WTC11 (cell line): ENCODE measurements around the gene ADCY2. TPM values are rescaled to one million over a fixed set of nuclear protein-coding genes. Genes with fewer than 3 reads are reported as not detected.

ENCODE experiments used
- ATAC-seq: fragments of 200-7000 bp; cut with Tn5 transposase; 2 replicates; pipeline ENCODE4 v1.10.0; 2021; ENCODE audit warnings: mild to moderate bottlenecking, moderate library complexity
- CTCF ChIA-PET: fragments of 300-600 bp; sonication (Branson Sonifier 250); formaldehyde crosslinking; loops from one replicate; lab custom pipeline; 2021; ENCODE audit warnings: antibody characterized with exemption; lab: Charles Lee
- POLR2A ChIA-PET: fragments of 350-600 bp; sonication (Branson Sonifier 250); formaldehyde crosslinking; loops from one replicate; lab custom pipeline; 2021; ENCODE audit warnings: antibody characterized with exemption; lab: Charles Lee
- DNase-seq: peaks from one replicate; pipeline ENCODE4 v3.0.0; 2021; ENCODE audit warnings: low spot score
- H3K27ac Mint-ChIP-seq: 2 replicates; pipeline ENCODE4 v1.8.0; 2021; ENCODE audit warnings: mixed read lengths
- H3K27me3 Mint-ChIP-seq: 2 replicates; pipeline ENCODE4 v1.8.0; 2021; ENCODE audit warnings: low read depth, mild to moderate bottlenecking, moderate library complexity, mixed read lengths
- H3K36me3 Mint-ChIP-seq: 2 replicates; pipeline ENCODE4 v1.8.0; 2021; ENCODE audit warnings: mixed read lengths
- H3K4me1 Mint-ChIP-seq: 2 replicates; pipeline ENCODE4 v1.8.0; 2022; ENCODE audit warnings: mixed read lengths
- H3K4me3 Mint-ChIP-seq: 2 replicates; pipeline ENCODE4 v1.8.0; 2021; ENCODE audit warnings: mild to moderate bottlenecking, moderate library complexity, mixed read lengths
- H3K9me3 Mint-ChIP-seq: 2 replicates; pipeline ENCODE4 v1.8.0; 2021; ENCODE audit warnings: mixed read lengths
- CBFB ChIP-seq: sonication (generic); formaldehyde crosslinking; IDR thresholded peaks from 2 replicates; pipeline ENCODE4 v1.8.1; 2022; ENCODE audit warnings: mild to moderate bottlenecking, low read depth, missing genetic modification reagents
- ESRRA ChIP-seq: sonication (generic); formaldehyde crosslinking; IDR thresholded peaks from 2 replicates; pipeline ENCODE4 v1.8.1; 2022; ENCODE audit warnings: mild to moderate bottlenecking, missing genetic modification reagents, borderline replicate concordance
- ETV6 ChIP-seq: sonication (generic); formaldehyde crosslinking; IDR thresholded peaks from 2 replicates; pipeline ENCODE4 v1.8.1; 2022; ENCODE audit warnings: mild to moderate bottlenecking, missing genetic modification reagents
- JAZF1 ChIP-seq: fragments of 250-450 bp; sonication (Bioruptor Pico); IDR thresholded peaks from 2 replicates; pipeline ENCODE4 v1.9.0; 2021; ENCODE audit warnings: moderate library complexity, mild to moderate bottlenecking, inconsistent platforms
- JUN ChIP-seq: sonication (generic); formaldehyde crosslinking; IDR thresholded peaks from 2 replicates; pipeline ENCODE4 v1.8.0; 2023; ENCODE audit warnings: mild to moderate bottlenecking, missing genetic modification reagents
- TCF7 ChIP-seq: sonication (generic); formaldehyde crosslinking; IDR thresholded peaks from 2 replicates; pipeline ENCODE4 v1.8.0; 2022; ENCODE audit warnings: mild to moderate bottlenecking, low read depth, missing genetic modification reagents, moderate library complexity
- TEAD1 ChIP-seq: sonication (generic); formaldehyde crosslinking; IDR thresholded peaks from 2 replicates; pipeline ENCODE4 v1.8.0; 2022; ENCODE audit warnings: mild to moderate bottlenecking, missing genetic modification reagents
- total RNA-seq: library from RNA; stranded (reverse); gene quantifications from 3 replicates; pipeline ENCODE4 v1.2.3, GENCODE V29; 2021
- TF ChIP-seq, protein P1 (sequence below): fragments of 250-450 bp; sonication (Bioruptor Pico); conservative IDR thresholded peaks from 2 replicates; pipeline ENCODE4 v1.9.0; 2021; ENCODE audit warnings: mild to moderate bottlenecking
- TF ChIP-seq, protein P2 (sequence below): sonication (generic); formaldehyde crosslinking; IDR thresholded peaks from 2 replicates; pipeline ENCODE4 v1.8.0; 2022; ENCODE audit warnings: mild to moderate bottlenecking, missing genetic modification reagents
- TF ChIP-seq, protein P3 (sequence below): sonication (generic); formaldehyde crosslinking; IDR thresholded peaks from 2 replicates; pipeline ENCODE4 v1.8.1; 2022; ENCODE audit warnings: mild to moderate bottlenecking, missing genetic modification reagents, moderate library complexity, borderline replicate concordance
- TF ChIP-seq, protein P4 (sequence below): sonication (generic); formaldehyde crosslinking; IDR thresholded peaks from 2 replicates; pipeline ENCODE4 v1.8.1; 2023; ENCODE audit warnings: mild to moderate bottlenecking, missing genetic modification reagents
- TF ChIP-seq, protein P5 (sequence below): fragments of 250-450 bp; sonication (Bioruptor Pico); IDR thresholded peaks from 2 replicates; pipeline ENCODE4 v2.1.2; 2022; ENCODE audit warnings: mild to moderate bottlenecking, moderate library complexity
- TF ChIP-seq, protein P6 (sequence below): sonication (generic); formaldehyde crosslinking; IDR thresholded peaks from 2 replicates; pipeline ENCODE4 v1.8.1; 2022; ENCODE audit warnings: missing genetic modification reagents, borderline replicate concordance
- TF ChIP-seq, protein P7 (sequence below): sonication (generic); formaldehyde crosslinking; IDR thresholded peaks from 2 replicates; pipeline ENCODE4 v1.8.1; 2022; ENCODE audit warnings: low read depth, mild to moderate bottlenecking, moderate library complexity, missing genetic modification reagents, borderline replicate concordance

Gene ADCY2
- total RNA-seq, 1 experiment from 2014 or later: 142 TPM

DNA sequence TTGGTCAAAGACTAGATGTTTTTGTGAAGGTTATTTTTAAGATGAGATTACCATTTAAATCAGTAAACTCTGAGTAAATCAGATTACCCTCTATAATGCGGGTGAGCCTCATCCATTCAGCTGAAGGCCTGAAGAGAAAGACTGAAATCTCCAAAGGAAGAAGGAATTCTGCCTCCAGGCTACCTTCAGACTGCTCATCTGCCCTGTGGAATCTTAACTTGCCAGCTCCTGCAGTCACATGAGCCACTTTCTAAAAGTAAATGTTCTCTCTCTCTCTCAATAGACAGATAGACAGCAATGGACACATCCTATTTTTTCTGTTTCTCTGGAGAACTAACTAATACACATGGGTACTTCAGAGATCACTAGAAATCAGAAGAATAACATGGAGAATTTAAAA lies 272.2 kb downstream of the ADCY2 start (continued):
- TF ChIP-seq, protein P1, sequence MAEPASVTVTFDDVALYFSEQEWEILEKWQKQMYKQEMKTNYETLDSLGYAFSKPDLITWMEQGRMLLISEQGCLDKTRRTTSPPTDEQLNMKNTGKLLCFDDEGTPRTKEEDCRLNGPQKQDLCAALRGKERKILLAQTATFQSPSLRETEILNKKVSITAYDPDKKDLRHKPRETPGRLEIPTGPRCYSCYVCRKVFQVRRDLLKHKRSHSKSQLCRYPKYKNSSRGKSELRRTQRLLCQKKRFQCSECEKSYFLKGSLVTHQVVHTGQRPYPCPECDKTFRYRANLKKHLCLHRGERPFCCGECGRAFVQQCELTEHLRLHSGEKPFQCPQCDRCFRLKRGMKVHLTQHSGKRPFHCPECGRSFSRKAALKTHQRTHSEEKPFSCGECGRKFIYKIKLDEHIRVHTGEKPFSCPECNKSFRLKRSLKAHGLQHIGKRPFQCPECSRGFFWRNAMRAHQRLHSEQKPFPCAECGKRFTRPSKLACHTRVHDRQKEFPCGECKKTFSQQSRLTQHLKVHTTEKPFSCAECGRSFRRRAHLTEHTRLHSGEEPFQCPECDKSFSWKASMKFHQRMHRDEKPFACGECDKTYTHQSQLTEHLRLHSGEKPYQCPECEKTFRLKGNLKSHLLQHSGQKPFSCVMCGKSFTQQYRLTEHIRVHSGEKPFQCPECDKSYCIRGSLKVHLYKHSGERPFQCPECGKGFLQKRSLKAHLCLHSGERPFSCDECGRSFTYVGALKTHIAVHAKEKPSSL (CRISPR knock-in tag): no peak

DNA sequence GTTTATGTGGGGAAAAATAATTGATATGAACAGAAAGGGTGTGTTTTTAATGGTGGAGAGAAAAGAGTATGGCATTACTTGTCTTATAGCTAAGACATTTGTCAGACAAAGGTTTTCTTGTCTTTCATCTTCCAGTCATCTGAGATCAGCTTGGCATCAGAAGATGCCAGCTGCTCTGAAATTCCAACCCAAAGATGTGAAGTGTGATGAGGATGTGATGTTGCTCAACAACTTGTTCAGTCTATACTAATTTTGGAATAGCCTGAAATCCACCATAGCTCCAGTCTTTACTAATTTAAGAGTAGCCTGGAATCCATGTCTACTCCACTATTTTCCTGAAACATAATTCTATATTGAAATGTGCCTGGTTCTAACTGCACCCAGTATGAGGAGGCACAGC lies 272.7 kb downstream of the ADCY2 start:
- peaks cover 39% of the 10 kb centered on the region for H3K4me1 Mint-ChIP-seq
- ChIA-PET CTCF (no interaction called here), POLR2A (no interaction called here)
- H3K36me3 Mint-ChIP-seq: peaks cover 57% of the 10 kb centered on the region
- no peaks in the 10 kb centered on the region for H3K27me3 Mint-ChIP-seq
- H3K4me3 Mint-ChIP-seq: no peak overlapping the region
- no peak overlapping the region for H3K27ac Mint-ChIP-seq
- peaks cover 19% of the 10 kb centered on the region for H3K9me3 Mint-ChIP-seq
- DNase-seq (no peak), ATAC-seq (no peak)
- TF ChIP-seq CBFB (no peak), ESRRA (CRISPR knock-in tag) (no peak), TEAD1 (CRISPR knock-in tag) (no peak), JAZF1 (CRISPR knock-in tag) (no peak), JUN (CRISPR knock-in tag) (no peak), ETV6 (no peak), TCF7 (CRISPR knock-in tag) (no peak)
- TF ChIP-seq, protein P2, sequence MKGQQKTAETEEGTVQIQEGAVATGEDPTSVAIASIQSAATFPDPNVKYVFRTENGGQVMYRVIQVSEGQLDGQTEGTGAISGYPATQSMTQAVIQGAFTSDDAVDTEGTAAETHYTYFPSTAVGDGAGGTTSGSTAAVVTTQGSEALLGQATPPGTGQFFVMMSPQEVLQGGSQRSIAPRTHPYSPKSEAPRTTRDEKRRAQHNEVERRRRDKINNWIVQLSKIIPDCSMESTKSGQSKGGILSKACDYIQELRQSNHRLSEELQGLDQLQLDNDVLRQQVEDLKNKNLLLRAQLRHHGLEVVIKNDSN: no peak
- TF ChIP-seq, protein P3, sequence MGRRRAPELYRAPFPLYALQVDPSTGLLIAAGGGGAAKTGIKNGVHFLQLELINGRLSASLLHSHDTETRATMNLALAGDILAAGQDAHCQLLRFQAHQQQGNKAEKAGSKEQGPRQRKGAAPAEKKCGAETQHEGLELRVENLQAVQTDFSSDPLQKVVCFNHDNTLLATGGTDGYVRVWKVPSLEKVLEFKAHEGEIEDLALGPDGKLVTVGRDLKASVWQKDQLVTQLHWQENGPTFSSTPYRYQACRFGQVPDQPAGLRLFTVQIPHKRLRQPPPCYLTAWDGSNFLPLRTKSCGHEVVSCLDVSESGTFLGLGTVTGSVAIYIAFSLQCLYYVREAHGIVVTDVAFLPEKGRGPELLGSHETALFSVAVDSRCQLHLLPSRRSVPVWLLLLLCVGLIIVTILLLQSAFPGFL: no peak
- TF ChIP-seq, protein P4, sequence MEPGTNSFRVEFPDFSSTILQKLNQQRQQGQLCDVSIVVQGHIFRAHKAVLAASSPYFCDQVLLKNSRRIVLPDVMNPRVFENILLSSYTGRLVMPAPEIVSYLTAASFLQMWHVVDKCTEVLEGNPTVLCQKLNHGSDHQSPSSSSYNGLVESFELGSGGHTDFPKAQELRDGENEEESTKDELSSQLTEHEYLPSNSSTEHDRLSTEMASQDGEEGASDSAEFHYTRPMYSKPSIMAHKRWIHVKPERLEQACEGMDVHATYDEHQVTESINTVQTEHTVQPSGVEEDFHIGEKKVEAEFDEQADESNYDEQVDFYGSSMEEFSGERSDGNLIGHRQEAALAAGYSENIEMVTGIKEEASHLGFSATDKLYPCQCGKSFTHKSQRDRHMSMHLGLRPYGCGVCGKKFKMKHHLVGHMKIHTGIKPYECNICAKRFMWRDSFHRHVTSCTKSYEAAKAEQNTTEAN (CRISPR knock-in tag): no peak
- TF ChIP-seq, protein P5, sequence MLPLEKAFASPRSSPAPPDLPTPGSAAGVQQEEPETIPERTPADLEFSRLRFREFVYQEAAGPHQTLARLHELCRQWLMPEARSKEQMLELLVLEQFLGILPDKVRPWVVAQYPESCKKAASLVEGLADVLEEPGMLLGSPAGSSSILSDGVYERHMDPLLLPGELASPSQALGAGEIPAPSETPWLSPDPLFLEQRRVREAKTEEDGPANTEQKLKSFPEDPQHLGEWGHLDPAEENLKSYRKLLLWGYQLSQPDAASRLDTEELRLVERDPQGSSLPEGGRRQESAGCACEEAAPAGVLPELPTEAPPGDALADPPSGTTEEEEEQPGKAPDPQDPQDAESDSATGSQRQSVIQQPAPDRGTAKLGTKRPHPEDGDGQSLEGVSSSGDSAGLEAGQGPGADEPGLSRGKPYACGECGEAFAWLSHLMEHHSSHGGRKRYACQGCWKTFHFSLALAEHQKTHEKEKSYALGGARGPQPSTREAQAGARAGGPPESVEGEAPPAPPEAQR (CRISPR knock-in tag): no peak
- TF ChIP-seq, protein P6, sequence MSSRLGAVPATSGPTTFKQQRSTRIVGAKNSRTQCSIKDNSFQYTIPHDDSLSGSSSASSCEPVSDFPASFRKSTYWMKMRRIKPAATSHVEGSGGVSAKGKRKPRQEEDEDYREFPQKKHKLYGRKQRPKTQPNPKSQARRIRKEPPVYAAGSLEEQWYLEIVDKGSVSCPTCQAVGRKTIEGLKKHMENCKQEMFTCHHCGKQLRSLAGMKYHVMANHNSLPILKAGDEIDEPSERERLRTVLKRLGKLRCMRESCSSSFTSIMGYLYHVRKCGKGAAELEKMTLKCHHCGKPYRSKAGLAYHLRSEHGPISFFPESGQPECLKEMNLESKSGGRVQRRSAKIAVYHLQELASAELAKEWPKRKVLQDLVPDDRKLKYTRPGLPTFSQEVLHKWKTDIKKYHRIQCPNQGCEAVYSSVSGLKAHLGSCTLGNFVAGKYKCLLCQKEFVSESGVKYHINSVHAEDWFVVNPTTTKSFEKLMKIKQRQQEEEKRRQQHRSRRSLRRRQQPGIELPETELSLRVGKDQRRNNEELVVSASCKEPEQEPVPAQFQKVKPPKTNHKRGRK (CRISPR knock-in tag): no peak
- TF ChIP-seq, protein P7, sequence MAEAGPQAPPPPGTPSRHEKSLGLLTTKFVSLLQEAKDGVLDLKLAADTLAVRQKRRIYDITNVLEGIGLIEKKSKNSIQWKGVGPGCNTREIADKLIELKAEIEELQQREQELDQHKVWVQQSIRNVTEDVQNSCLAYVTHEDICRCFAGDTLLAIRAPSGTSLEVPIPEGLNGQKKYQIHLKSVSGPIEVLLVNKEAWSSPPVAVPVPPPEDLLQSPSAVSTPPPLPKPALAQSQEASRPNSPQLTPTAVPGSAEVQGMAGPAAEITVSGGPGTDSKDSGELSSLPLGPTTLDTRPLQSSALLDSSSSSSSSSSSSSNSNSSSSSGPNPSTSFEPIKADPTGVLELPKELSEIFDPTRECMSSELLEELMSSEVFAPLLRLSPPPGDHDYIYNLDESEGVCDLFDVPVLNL (CRISPR knock-in tag): no peak
- TF ChIP-seq, protein P1 (CRISPR knock-in tag): no peak
